Hepatocyte (in vitro differentiated cells): ENCODE measurements around the gene L3MBTL3. TPM values are rescaled to one million over a fixed set of nuclear protein-coding genes. Genes with fewer than 3 reads are reported as not detected.

Experiments used
- DNase-seq: peaks from one replicate; pipeline ENCODE4 v3.0.0-alpha.2; 2016; ENCODE audit warnings: low spot score
- H2AFZ ChIP-seq: fragments of 200-600 bp; sonication (generic); 2 replicates; pipeline ENCODE4 v1.6.0; 2016; ENCODE audit warnings: antibody characterized with exemption, mild to moderate bottlenecking
- H3K27ac ChIP-seq: fragments of 200-600 bp; sonication (generic); 2 replicates; pipeline ENCODE4 v1.5.1; 2016; ENCODE audit warnings: mild to moderate bottlenecking
- H3K27me3 ChIP-seq: fragments of 200-600 bp; sonication (generic); 2 replicates; pipeline ENCODE4 v1.6.1; 2016
- H3K36me3 ChIP-seq: fragments of 200-600 bp; sonication (generic); replicated peaks from 2 replicates; pipeline ENCODE4 v1.5.1; 2016; ENCODE audit warnings: low read depth; ENCODE audit not compliant: insufficient read depth
- H3K4me1 ChIP-seq: fragments of 200-600 bp; sonication (generic); 2 replicates; pipeline ENCODE4 v1.5.1; 2016; ENCODE audit warnings: mild to moderate bottlenecking, moderate library complexity; ENCODE audit not compliant: insufficient read depth
- H3K4me2 ChIP-seq: fragments of 200-600 bp; sonication (generic); 2 replicates; pipeline ENCODE4 v1.6.0; 2016
- H3K4me3 ChIP-seq: fragments of 200-600 bp; sonication (generic); 2 replicates; pipeline ENCODE4 v1.5.1; 2016; ENCODE audit warnings: mild to moderate bottlenecking
- H3K79me2 ChIP-seq: fragments of 200-600 bp; sonication (generic); 2 replicates; pipeline ENCODE4 v1.6.0; 2017; ENCODE audit warnings: mild to moderate bottlenecking
- H3K9me2 ChIP-seq: fragments of 200-600 bp; sonication (generic); replicated peaks from 2 replicates; pipeline ENCODE4 v1.6.0; 2017; ENCODE audit warnings: mild to moderate bottlenecking; ENCODE audit not compliant: insufficient read depth
- H3K9me3 ChIP-seq: fragments of 200-600 bp; sonication (generic); 2 replicates; pipeline ENCODE4 v1.5.1; 2016; ENCODE audit warnings: low read depth, mild to moderate bottlenecking
- H4K20me1 ChIP-seq: fragments of 200-600 bp; sonication (generic); 2 replicates; pipeline ENCODE4 v1.6.0; 2016; ENCODE audit warnings: mild to moderate bottlenecking; ENCODE audit not compliant: insufficient read depth, poor library complexity, severe bottlenecking
- EZH2 ChIP-seq: fragments of 200-600 bp; sonication (generic); IDR thresholded peaks from 2 replicates; pipeline ENCODE4 v1.6.1; 2016; ENCODE audit warnings: antibody characterized with exemption, mild to moderate bottlenecking, borderline replicate concordance
- EZH2phosphoT487 ChIP-seq: fragments of 200-600 bp; sonication (generic); IDR thresholded peaks from one replicate; pipeline ENCODE4 v1.6.1; 2018; ENCODE audit warnings: antibody characterized with exemption, mild to moderate bottlenecking, low read depth, moderate library complexity; ENCODE audit not compliant: unreplicated experiment, severe bottlenecking
- WGBS: methylation state at CpG from one replicate; pipeline ENCODE4 v1.1.6; 2016; ENCODE audit warnings: low lambda C conversion rate; ENCODE audit errors: missing lambda C conversion rate; 5-methylcytosine and 5-hydroxymethylcytosine counted together
- polyA plus RNA-seq: library from polyadenylated mRNA; unstranded; fragments of >200 nt; fragmentation: Nextera tagmentation; extraction: Ambion mirVana; gene quantifications from 2 replicates; pipeline ENCODE4 v1.2.1, GENCODE V29; 2016
- total RNA-seq: library from RNA; depleted of rRNA; stranded (reverse); fragments of >200 nt; gene quantifications from 2 replicates; pipeline ENCODE4 v1.2.3, GENCODE V29; 2014
- TF ChIP-seq, protein P1 (sequence below): fragments of 200-600 bp; sonication (generic); IDR thresholded peaks from 2 replicates; pipeline ENCODE4 v1.5.1; 2016; ENCODE audit warnings: antibody characterized with exemption, mild to moderate bottlenecking; ENCODE audit not compliant: poor library complexity

Gene L3MBTL3
- total and polyA plus RNA-seq, 2 experiments from 2014 or later, result 5.3 to 20.1 TPM

DNA sequence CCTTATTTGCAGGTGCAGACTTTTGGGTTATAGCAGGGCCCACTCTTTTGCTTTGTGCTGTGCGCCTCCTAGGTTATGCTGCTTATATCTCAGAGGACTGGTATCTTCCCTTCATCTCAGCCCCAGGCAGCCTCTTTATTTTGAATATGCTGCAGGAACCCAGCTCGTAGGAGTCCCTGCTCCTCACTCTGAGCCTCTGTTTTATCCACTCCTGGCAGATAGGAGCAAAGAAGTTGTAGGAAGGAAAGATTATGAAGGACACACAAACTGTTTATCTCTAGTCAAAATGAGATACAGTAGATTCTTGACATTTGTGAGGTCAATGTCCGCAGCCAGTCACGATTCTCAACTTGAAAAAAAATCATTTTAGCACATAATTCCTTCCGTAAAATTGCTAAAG, 15.6 kb downstream of the L3MBTL3 start:
- no peak overlapping the region for H3K4me3 ChIP-seq

DNA sequence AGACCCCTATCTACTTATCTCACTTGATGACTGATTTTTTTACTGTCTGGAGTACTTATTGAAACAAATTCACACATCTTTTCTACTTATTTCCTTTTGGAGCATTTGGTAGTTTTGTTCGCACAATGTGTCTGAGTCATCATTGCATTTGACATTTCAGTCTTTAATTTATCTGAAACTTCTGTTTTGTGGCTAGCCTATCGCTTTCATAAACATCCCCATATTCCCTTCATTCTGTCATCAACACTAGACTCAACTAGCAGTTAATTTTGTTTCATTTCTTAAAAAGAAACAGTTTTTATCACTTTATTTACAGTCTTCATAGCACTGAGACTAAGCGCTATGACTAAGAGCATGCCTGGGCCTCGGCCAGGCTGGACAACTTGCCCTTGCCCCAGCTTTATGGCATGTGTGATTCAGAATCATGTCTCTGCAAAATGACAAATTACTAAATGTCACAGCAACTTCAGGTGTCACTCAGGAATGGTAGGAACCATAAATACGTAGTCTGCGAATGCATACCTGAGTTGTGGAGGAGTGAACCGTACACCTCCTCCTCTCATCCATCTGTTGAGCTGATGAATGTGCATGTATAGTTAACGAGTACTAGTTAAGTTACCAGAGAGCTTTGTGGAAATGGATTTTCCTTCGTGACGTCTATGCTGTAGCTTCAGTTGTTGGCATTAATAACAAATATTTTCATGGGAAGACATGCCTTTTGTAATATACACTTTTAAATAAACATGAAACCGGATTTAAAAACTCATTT, 16.2 kb downstream of the L3MBTL3 start:
- DNase-seq, result peak; percentile 54
- H3K4me3 ChIP-seq, result no peak overlapping the region
- no peaks in the 10 kb centered on the region for H4K20me1 ChIP-seq
- no peak overlapping the region for H2AFZ ChIP-seq
- H3K36me3 ChIP-seq, result no peaks in the 10 kb centered on the region
- H3K79me2 ChIP-seq, result peaks cover 34% of the 10 kb centered on the region
- H3K9me2 ChIP-seq, result no peaks in the 10 kb centered on the region
- H3K27me3 ChIP-seq, result no peaks in the 10 kb centered on the region
- H3K4me1 ChIP-seq, result no peaks in the 10 kb centered on the region
- TF ChIP-seq EZH2 (no peak), EZH2phosphoT487 (no peak)
- TF ChIP-seq, protein P1, sequence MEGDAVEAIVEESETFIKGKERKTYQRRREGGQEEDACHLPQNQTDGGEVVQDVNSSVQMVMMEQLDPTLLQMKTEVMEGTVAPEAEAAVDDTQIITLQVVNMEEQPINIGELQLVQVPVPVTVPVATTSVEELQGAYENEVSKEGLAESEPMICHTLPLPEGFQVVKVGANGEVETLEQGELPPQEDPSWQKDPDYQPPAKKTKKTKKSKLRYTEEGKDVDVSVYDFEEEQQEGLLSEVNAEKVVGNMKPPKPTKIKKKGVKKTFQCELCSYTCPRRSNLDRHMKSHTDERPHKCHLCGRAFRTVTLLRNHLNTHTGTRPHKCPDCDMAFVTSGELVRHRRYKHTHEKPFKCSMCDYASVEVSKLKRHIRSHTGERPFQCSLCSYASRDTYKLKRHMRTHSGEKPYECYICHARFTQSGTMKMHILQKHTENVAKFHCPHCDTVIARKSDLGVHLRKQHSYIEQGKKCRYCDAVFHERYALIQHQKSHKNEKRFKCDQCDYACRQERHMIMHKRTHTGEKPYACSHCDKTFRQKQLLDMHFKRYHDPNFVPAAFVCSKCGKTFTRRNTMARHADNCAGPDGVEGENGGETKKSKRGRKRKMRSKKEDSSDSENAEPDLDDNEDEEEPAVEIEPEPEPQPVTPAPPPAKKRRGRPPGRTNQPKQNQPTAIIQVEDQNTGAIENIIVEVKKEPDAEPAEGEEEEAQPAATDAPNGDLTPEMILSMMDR, result no peak
- H3K27ac ChIP-seq, result peak overlapping the region; percentile 36
- no peaks in the 10 kb centered on the region for H3K9me3 ChIP-seq
- 76% methylated on average over 11 of the region's 11 CpGs for WGBS
- H3K4me2 ChIP-seq, result peak overlapping the region; percentile 32

More for the DNA sequence above, 15.6 kb downstream of the L3MBTL3 start:
- TF ChIP-seq EZH2phosphoT487 (no peak), EZH2 (no peak)
- TF ChIP-seq, protein P1, result no peak
- DNase-seq, result no peak
- Histone ChIP-seq H4K20me1 (no peaks in the 10 kb centered on the region), H3K79me2 (peaks cover 38% of the 10 kb centered on the region), H3K27ac (peak overlapping the region; percentile 36), H2AFZ (no peak overlapping the region), H3K9me3 (no peaks in the 10 kb centered on the region), H3K36me3 (no peaks in the 10 kb centered on the region), H3K4me2 (peak overlapping the region; percentile 32), H3K27me3 (no peaks in the 10 kb centered on the region), H3K4me1 (no peaks in the 10 kb centered on the region), H3K9me2 (no peaks in the 10 kb centered on the region)
- WGBS, result 80% methylated on average over 5 of the region's 5 CpGs

DNA sequence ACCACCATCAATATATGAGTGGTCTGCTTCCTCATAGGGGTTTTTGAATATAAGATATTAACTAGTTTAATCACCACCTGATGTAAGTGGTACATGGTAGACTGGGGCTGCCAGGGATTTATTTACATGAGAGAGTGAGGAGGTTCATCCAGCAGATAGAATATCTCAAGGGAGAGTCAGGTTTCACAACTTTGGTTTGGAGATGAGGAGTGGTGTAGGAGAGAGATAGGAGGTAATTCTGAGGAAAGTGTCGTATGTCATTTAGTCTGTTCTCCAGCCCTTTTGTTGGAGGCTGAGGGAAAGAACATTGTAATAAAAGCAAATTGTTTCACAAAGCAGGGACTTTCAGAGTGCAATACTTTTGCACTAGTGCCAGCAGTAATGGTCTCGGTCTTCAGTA, 16.8 kb downstream of the L3MBTL3 start:
- Histone ChIP-seq H3K79me2 (peaks cover 37% of the 10 kb centered on the region), H3K4me2 (no peak overlapping the region), H3K27ac (no peak overlapping the region), H3K4me3 (no peak overlapping the region), H2AFZ (no peak overlapping the region), H3K27me3 (no peaks in the 10 kb centered on the region), H3K9me3 (no peaks in the 10 kb centered on the region), H3K9me2 (no peaks in the 10 kb centered on the region), H3K36me3 (no peaks in the 10 kb centered on the region), H3K4me1 (no peaks in the 10 kb centered on the region), H4K20me1 (no peaks in the 10 kb centered on the region)
- TF ChIP-seq EZH2 (no peak), EZH2phosphoT487 (no peak)
- TF ChIP-seq, protein P1, result no peak
- no peak for DNase-seq
- 61% methylated on average over 2 of the region's 2 CpGs for WGBS
